Measurements from ENCODE around the gene TMEM219. TPM values are rescaled to one million over a fixed set of nuclear protein-coding genes. Genes with fewer than 3 reads are reported as not detected.

The TMEM219 gene
- total and polyA plus RNA-seq, 12 donors: 53.0 to 105 (median 69.3) TPM

- 83 to 87% methylated on average over 19 of the region's 19 CpGs for WGBS, 2 donors
- no peak overlapping the region for H3K4me3 ChIP-seq
- peaks cover 0 to under 1% (median 0%) of the 10 kb centered on the region in 7 donors for H3K27me3 ChIP-seq
- TF ChIP-seq CTCF (IDR thresholded peaks at IDR 0.05): no peak
- H3K27ac ChIP-seq: no peak overlapping the region
- DNase-seq (no peak), ATAC-seq (no peak)
- intact Hi-C loops (cut with DNase I): loop anchor here in 5 of 10 donors (5.0 to 10.0 kb wide), 4 partner anchors 78 to 298 kb away; partner anchors contain the start of genes CDIPT (in 3 of the 5) and KCTD13 (in 3 of the 5)
- H3K9me3 ChIP-seq: no peaks in the 10 kb centered on the region
- peaks cover 0 to 66% (median 4%) of the 10 kb centered on the region in 9 donors for H3K36me3 ChIP-seq
- H3K4me1 ChIP-seq: peaks cover 0 to 9% (median 0%) of the 10 kb centered on the region in 9 donors
Measured at GRCh38 chr16:30002614-30003346, 40.9 kb downstream of the TMEM219 start.

GRCh38 chr16:30003670-30004423 lies 42.0 kb downstream of the TMEM219 start:
- 86 to 91% methylated on average over 17 of the region's 17 CpGs for WGBS, 2 donors
- TF ChIP-seq CTCF (IDR thresholded peaks at IDR 0.05): no peak
- peak in 1 of 8 donors; percentile 3 for ATAC-seq
- peaks cover 0 to 57% (median 4%) of the 10 kb centered on the region in 9 donors for H3K36me3 ChIP-seq
- no peaks in the 10 kb centered on the region for H3K9me3 ChIP-seq
- H3K4me1 ChIP-seq: peaks cover 0 to 7% (median 0%) of the 10 kb centered on the region in 9 donors
- no peak overlapping the region for H3K27ac ChIP-seq
- no peak for DNase-seq
- H3K4me3 ChIP-seq: no peak overlapping the region
- intact Hi-C loops (cut with DNase I): loop anchor here in 5 of 10 donors (5.0 to 10.0 kb wide), 4 partner anchors 79 to 299 kb away; partner anchors contain the start of genes CDIPT (in 3 of the 5) and KCTD13 (in 3 of the 5)
- peaks cover 4 to 11% (median 8%) of the 10 kb centered on the region in 7 donors for H3K27me3 ChIP-seq

GRCh38 chr16:30004424-30004776 lies 42.5 kb downstream of the TMEM219 start:
- no peak overlapping the region for H3K4me3 ChIP-seq
- H3K9me3 ChIP-seq: no peaks in the 10 kb centered on the region
- ATAC-seq (no peak), DNase-seq (no peak)
- peaks cover 0 to 54% (median 4%) of the 10 kb centered on the region in 9 donors for H3K36me3 ChIP-seq
- intact Hi-C loops (cut with DNase I): loop anchor here in 5 of 10 donors (5.0 to 10.0 kb wide), 4 partner anchors 80 to 300 kb away; partner anchors contain the start of genes CDIPT (in 3 of the 5) and KCTD13 (in 3 of the 5)
- H3K27ac ChIP-seq: no peak overlapping the region
- peaks cover 0 to 7% (median 0%) of the 10 kb centered on the region in 9 donors for H3K4me1 ChIP-seq
- 82 to 83% methylated on average over 19 of the region's 19 CpGs for WGBS, 2 donors
- peaks cover 4 to 16% (median 14%) of the 10 kb centered on the region in 7 donors for H3K27me3 ChIP-seq
- no peak for TF ChIP-seq CTCF (IDR thresholded peaks at IDR 0.05)

- Histone ChIP-seq H3K4me1 (peaks cover 0 to 7% (median 0%) of the 10 kb centered on the region in 9 donors), H3K36me3 (peaks cover 0 to 50% (median 4%) of the 10 kb centered on the region in 9 donors), H3K4me3 (no peak overlapping the region), H3K27me3 (peaks cover 7 to 21% (median 18%) of the 10 kb centered on the region in 7 donors), H3K27ac (no peak overlapping the region), H3K9me3 (no peaks in the 10 kb centered on the region)
- intact Hi-C loops (cut with DNase I): loop anchor here in 6 of 10 donors (5.0 to 10.0 kb wide), 6 partner anchors 78 to 300 kb away; partner anchors contain the start of genes KCTD13 (in 4 of the 6) and CDIPT (in 3 of the 6)
- ATAC-seq: no peak
- no peak for TF ChIP-seq CTCF (IDR thresholded peaks at IDR 0.05)
- 61 to 62% methylated on average over 10 to 11 of the region's 11 CpGs for WGBS, 2 donors
- DNase-seq: no peak
Measured at GRCh38 chr16:30004811-30005242, 42.9 kb downstream of the TMEM219 start.
